Immature natural killer cell (primary cell): ENCODE results near the gene PLBD1. TPM values are rescaled to one million over a fixed set of nuclear protein-coding genes. Genes with fewer than 3 reads are reported as not detected.
A peak's percentile ranks its signal among the peaks of the same experiment; 100 is the strongest.

Experiments used
- DNase-seq, 3 donors: peaks; one replicate each; pipeline ENCODE4 v3.0.0; 2022; ENCODE audit warnings: mixed read lengths in 1 of 3
- H3K27ac Mint-ChIP-seq, 6 donors: one replicate each; pipeline ENCODE4 v1.8.0; 2020; ENCODE audit warnings: mixed read lengths in 6 of 6, mild to moderate bottlenecking in 5 of 6, inconsistent platforms in 4 of 6, moderate library complexity in 3 of 6
- H3K27me3 Mint-ChIP-seq, 3 donors: one replicate each; pipeline ENCODE4 v1.8.0; 2020 to 2021; ENCODE audit warnings: low read depth in 3 of 3, mild to moderate bottlenecking in 3 of 3, mixed read lengths in 3 of 3, moderate library complexity in 3 of 3, inconsistent platforms in 1 of 3
- H3K36me3 Mint-ChIP-seq, 3 donors: one replicate each; pipeline ENCODE4 v1.8.0; 2020; ENCODE audit warnings: mixed read lengths in 3 of 3, inconsistent platforms in 2 of 3, mild to moderate bottlenecking in 2 of 3
- H3K4me1 Mint-ChIP-seq, 2 donors: one replicate each; pipeline ENCODE4 v1.8.0; 2020; ENCODE audit warnings: inconsistent platforms in 2 of 2, mild to moderate bottlenecking in 2 of 2, mixed read lengths in 2 of 2, moderate library complexity in 1 of 2
- H3K4me3 Mint-ChIP-seq, 5 donors: one replicate each; pipeline ENCODE4 v1.8.0; 2020; ENCODE audit warnings: mild to moderate bottlenecking in 5 of 5, mixed read lengths in 5 of 5, inconsistent platforms in 3 of 5, moderate library complexity in 3 of 5
- H3K9me3 Mint-ChIP-seq, 6 donors: one replicate each; pipeline ENCODE4 v1.8.0; 2020; ENCODE audit warnings: mild to moderate bottlenecking in 6 of 6, mixed read lengths in 6 of 6, inconsistent platforms in 4 of 6, moderate library complexity in 3 of 6
- polyA plus RNA-seq, 3 donors: library from polyadenylated mRNA; unstranded; fragments of 300-500 nt; fragmentation: Illumina TruSeq; gene quantifications; one replicate each; pipeline ENCODE4 v1.2.3, GENCODE V29; 2021

PLBD1 gene
- polyA plus RNA-seq, 3 donors from 2014 or later, result 1.8 to 8.4 (median 7.0) TPM

GRCh38 chr12:14588571-14588970, 20.9 kb upstream of the PLBD1 start:
- Mint-ChIP-seq H3K9me3 (no peaks in the 10 kb centered on the region), H3K27ac (no peak overlapping the region), H3K4me1 (no peaks in the 10 kb centered on the region), H3K36me3 (no peaks in the 10 kb centered on the region), H3K27me3 (peaks cover 0 to 5% (median 0%) of the 10 kb centered on the region in 3 donors), H3K4me3 (no peak overlapping the region)
- DNase-seq, result no peak

DNA sequence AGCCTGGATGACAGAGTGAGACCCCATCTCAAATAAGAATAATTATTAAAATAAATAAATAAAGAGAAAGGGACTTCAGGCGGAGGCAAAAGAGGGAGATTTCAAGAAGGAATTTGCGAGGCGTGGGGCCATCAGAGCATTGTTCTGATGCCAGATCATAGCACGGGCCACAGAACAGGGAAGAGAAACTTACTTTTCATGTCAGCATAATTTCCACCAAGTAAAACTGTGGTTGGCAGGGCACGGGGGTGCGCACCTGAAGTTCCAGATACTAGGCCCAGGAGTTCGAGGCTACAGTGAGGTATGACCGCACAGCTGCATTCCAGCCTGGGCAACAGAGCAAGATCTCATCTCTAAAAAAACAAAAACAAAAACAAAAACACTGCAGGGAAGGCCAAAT, 11.0 kb upstream of the PLBD1 start:
- H3K27ac Mint-ChIP-seq, result no peak overlapping the region
- H3K4me3 Mint-ChIP-seq, result no peak overlapping the region
- peaks cover 2 to 18% (median 5%) of the 10 kb centered on the region in 3 donors for H3K27me3 Mint-ChIP-seq
- peaks cover 17 to 22% of the 10 kb centered on the region in 2 donors for H3K4me1 Mint-ChIP-seq
- DNase-seq, result no peak
- no peaks in the 10 kb centered on the region for H3K9me3 Mint-ChIP-seq
- H3K36me3 Mint-ChIP-seq, result no peaks in the 10 kb centered on the region

DNA sequence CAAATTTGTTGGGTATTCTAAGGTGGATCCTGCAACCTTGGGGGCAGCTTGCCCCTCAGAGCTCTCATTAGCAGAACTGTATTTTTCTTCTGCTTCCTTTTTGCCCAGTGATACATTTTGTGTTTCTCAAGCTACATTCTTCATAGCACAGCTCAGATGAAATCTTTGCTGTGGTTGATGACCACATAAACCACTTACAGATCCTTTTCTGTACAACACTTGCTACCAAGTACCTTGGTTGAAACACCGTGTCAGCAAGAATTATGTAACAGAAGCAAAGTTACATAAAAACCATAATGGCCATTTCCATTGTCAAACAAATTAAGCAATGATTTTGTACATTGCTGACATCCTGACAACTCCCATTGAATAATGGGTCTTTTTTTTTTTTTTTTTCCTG, 9.7 kb upstream of the PLBD1 start:
- peak; percentile 21 to 49 (median 32) for DNase-seq
- peak overlapping the region in 2 of 6 donors; percentile 0 to 48 for H3K27ac Mint-ChIP-seq
- peaks cover 5 to 18% (median 8%) of the 10 kb centered on the region in 3 donors for H3K27me3 Mint-ChIP-seq
- H3K36me3 Mint-ChIP-seq, result no peaks in the 10 kb centered on the region
- H3K4me1 Mint-ChIP-seq, result peaks cover 17 to 22% of the 10 kb centered on the region in 2 donors
- peak overlapping the region in 1 of 5 donors; percentile 5 for H3K4me3 Mint-ChIP-seq
- no peaks in the 10 kb centered on the region for H3K9me3 Mint-ChIP-seq

DNA sequence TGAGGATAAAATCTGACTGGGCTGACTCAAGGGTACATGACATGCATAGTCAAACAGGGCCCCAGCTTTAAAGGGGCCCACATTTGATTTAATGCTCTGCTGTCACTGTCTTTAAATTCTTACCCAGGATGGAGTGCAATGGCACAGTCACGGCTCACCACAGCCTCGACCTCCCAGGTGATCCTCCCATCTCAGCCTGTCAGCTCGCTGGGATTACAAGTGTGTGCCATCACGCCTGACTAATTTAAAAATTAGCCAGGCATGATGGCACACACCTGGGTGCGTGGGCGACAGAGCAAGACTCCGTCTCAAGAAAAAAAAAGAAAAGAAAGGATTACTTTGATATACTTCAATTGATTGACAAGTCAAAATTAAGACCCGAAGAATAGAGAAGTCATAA, 9.2 kb upstream of the PLBD1 start:
- no peak for DNase-seq
- Mint-ChIP-seq H3K36me3 (no peaks in the 10 kb centered on the region), H3K9me3 (no peaks in the 10 kb centered on the region), H3K4me1 (peaks cover 17 to 22% of the 10 kb centered on the region in 2 donors), H3K4me3 (no peak overlapping the region), H3K27me3 (peaks cover 5 to 18% (median 9%) of the 10 kb centered on the region in 3 donors), H3K27ac (peak overlapping the region in 1 of 6 donors; percentile 0)

DNA sequence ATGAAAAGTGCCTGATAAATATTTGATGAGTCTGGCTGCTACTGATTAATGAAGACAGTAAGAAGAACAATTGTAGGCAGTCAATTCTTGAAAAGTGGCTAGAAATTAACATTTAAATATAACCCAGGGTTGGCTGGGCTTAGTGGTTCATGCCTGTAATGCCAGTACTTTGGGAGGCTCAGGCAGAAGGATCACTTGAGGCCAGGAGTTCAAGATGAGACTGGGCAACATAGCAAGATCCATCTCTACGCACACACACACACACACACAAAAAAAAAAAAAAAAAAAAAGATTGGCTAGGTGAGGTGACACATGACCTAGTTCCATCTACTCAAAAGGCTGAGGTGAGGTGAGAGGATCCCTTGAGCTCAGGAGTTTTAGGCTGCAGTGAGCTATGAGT, 7.9 kb upstream of the PLBD1 start:
- DNase-seq, result no peak
- peaks cover 5 to 19% (median 7%) of the 10 kb centered on the region in 3 donors for H3K27me3 Mint-ChIP-seq
- no peaks in the 10 kb centered on the region for H3K9me3 Mint-ChIP-seq
- H3K4me3 Mint-ChIP-seq, result no peak overlapping the region
- H3K27ac Mint-ChIP-seq, result no peak overlapping the region
- no peaks in the 10 kb centered on the region for H3K36me3 Mint-ChIP-seq
- peaks cover 17 to 22% of the 10 kb centered on the region in 2 donors for H3K4me1 Mint-ChIP-seq

- H3K27ac Mint-ChIP-seq, result no peak overlapping the region
- H3K36me3 Mint-ChIP-seq, result no peaks in the 10 kb centered on the region
Observed at GRCh38 chr12:14573118-14573517, 5.4 kb upstream of the PLBD1 start.

GRCh38 chr12:14572401-14572800, 4.7 kb upstream of the PLBD1 start:
- no peak for DNase-seq
- Mint-ChIP-seq H3K27ac (no peak overlapping the region), H3K4me1 (peaks cover 14% of the 10 kb centered on the region in 2 donors), H3K4me3 (no peak overlapping the region), H3K36me3 (no peaks in the 10 kb centered on the region), H3K9me3 (no peaks in the 10 kb centered on the region), H3K27me3 (peaks cover 7 to 27% (median 15%) of the 10 kb centered on the region in 3 donors)

More at GRCh38 chr12:14573118-14573517, 5.4 kb upstream of the PLBD1 start:
- H3K27me3 Mint-ChIP-seq, result peaks cover 7 to 25% (median 14%) of the 10 kb centered on the region in 3 donors
- no peak overlapping the region for H3K4me3 Mint-ChIP-seq
- no peaks in the 10 kb centered on the region for H3K9me3 Mint-ChIP-seq
- peaks cover 18 to 20% of the 10 kb centered on the region in 2 donors for H3K4me1 Mint-ChIP-seq
- DNase-seq, result no peak

DNA sequence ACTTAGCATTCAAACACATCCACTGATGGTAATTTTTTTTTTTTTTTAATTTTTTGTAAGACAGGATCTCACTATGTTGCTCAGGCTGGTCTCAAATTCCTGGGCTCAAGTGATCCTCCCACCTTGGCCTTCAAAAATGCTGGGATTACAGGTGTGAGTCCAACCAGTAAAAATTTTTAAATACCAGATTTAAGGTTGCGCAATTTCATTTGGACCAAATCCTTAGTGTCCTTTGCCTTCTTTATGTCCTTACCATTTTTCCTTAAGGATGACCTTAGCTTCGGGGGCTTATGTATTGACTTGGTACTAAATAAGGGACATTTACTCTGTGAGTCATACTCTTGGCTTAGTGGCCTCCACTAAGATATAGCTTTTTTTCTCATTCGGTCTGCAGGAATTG, 4.1 kb upstream of the PLBD1 start:
- Mint-ChIP-seq H3K4me3 (no peak overlapping the region), H3K27me3 (peaks cover 7 to 27% (median 15%) of the 10 kb centered on the region in 3 donors), H3K9me3 (no peaks in the 10 kb centered on the region), H3K36me3 (no peaks in the 10 kb centered on the region), H3K27ac (no peak overlapping the region), H3K4me1 (peaks cover 8% of the 10 kb centered on the region in 2 donors)
- no peak for DNase-seq

DNA sequence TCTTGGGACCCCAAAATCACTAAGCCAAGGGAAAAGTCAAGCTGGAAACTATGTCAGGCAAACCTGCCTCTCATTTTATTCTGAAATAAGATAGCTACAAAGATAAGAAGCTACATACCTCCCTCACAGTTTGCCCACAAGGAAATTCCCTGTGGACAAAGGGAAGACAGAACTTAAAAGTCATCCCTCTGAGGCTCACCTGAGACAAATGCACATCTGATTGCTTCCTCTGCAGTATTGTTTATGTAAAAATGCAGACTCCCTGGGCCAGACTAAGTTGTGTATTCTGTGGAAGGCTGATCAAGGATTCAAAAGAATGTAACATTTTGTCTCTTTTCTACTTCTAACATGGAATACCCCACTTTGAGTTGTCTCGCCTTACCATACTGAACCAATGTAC, 2.5 kb upstream of the PLBD1 start:
- Mint-ChIP-seq H3K4me3 (no peak overlapping the region), H3K36me3 (no peaks in the 10 kb centered on the region), H3K27me3 (peaks cover 2 to 21% (median 16%) of the 10 kb centered on the region in 3 donors), H3K9me3 (no peaks in the 10 kb centered on the region), H3K27ac (no peak overlapping the region), H3K4me1 (peaks cover 0 to 2% of the 10 kb centered on the region in 2 donors)
- no peak for DNase-seq

- Mint-ChIP-seq H3K27me3 (peaks cover 6 to 14% (median 9%) of the 10 kb centered on the region in 3 donors), H3K9me3 (peaks cover 0 to 3% (median 0%) of the 10 kb centered on the region in 6 donors), H3K4me1 (peaks cover 0 to 2% of the 10 kb centered on the region in 2 donors), H3K27ac (no peak overlapping the region), H3K36me3 (no peaks in the 10 kb centered on the region), H3K4me3 (no peak overlapping the region)
- DNase-seq, result no peak
Observed at GRCh38 chr12:14564336-14564959, 3.2 kb downstream of the PLBD1 start.

- Mint-ChIP-seq H3K4me3 (no peak overlapping the region), H3K4me1 (no peaks in the 10 kb centered on the region), H3K9me3 (peaks cover 0 to 3% (median 0%) of the 10 kb centered on the region in 6 donors), H3K27me3 (peaks cover 4 to 7% (median 6%) of the 10 kb centered on the region in 3 donors), H3K36me3 (no peaks in the 10 kb centered on the region), H3K27ac (no peak overlapping the region)
- DNase-seq, result no peak
Observed at GRCh38 chr12:14563046-14563445, 4.6 kb downstream of the PLBD1 start.

GRCh38 chr12:14562279-14562678, 5.4 kb downstream of the PLBD1 start:
- no peak overlapping the region for H3K27ac Mint-ChIP-seq
- DNase-seq, result no peak
- H3K9me3 Mint-ChIP-seq, result peaks cover 0 to 3% (median 0%) of the 10 kb centered on the region in 6 donors
- no peak overlapping the region for H3K4me3 Mint-ChIP-seq
- H3K27me3 Mint-ChIP-seq, result peaks cover 4 to 6% (median 6%) of the 10 kb centered on the region in 3 donors
- H3K4me1 Mint-ChIP-seq, result no peaks in the 10 kb centered on the region
- H3K36me3 Mint-ChIP-seq, result no peaks in the 10 kb centered on the region

DNA sequence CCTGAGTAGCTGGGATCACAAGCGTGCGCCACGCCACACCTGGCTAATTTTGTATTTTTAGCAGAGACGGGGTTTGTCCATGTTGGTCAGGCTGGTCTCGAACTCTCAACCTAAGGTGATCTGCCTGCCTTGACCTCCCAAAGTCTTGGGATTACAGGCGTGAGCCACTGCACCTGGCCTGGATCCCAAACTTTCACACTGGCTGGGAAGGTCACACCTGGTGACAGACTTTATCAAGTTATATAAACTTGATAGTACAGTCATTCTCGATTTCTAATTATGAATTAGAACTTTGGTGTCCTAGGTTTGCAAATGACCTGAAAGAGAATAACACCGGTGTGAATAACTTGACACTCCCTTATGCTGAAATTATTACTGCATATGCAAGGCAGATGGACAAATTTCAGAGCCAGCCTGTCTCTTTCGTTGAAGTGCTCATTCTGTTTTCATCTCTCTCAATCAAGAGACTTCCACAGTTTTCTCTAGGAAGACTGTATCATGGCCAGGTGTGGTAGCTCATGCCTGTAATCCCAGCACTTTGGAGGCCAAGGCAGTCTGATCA, 5.9 kb downstream of the PLBD1 start:
- H3K9me3 Mint-ChIP-seq, result peaks cover 0 to 3% (median 0%) of the 10 kb centered on the region in 6 donors
- no peak overlapping the region for H3K27ac Mint-ChIP-seq
- no peak for DNase-seq
- H3K4me3 Mint-ChIP-seq, result no peak overlapping the region
- peaks cover 4 to 6% (median 6%) of the 10 kb centered on the region in 3 donors for H3K27me3 Mint-ChIP-seq
- H3K4me1 Mint-ChIP-seq, result no peaks in the 10 kb centered on the region
- H3K36me3 Mint-ChIP-seq, result no peaks in the 10 kb centered on the region

- Mint-ChIP-seq H3K4me3 (no peak overlapping the region), H3K27me3 (peaks cover 4 to 6% (median 5%) of the 10 kb centered on the region in 3 donors), H3K4me1 (no peaks in the 10 kb centered on the region), H3K9me3 (peaks cover 0 to 3% (median 0%) of the 10 kb centered on the region in 6 donors), H3K27ac (no peak overlapping the region), H3K36me3 (no peaks in the 10 kb centered on the region)
- no peak for DNase-seq
Observed at GRCh38 chr12:14560904-14561574, 6.6 kb downstream of the PLBD1 start.
